ENCODE results near the gene FIBIN.
A peak's percentile ranks its signal among the peaks of the same experiment; 100 is the strongest.
"Not testable (repeated sequence)": the region's sequence is repeated elsewhere in the genome, so short reads cannot be mapped to it uniquely, and the experiment has no call there.

Gene FIBIN

GRCh38 chr11:26993965-26994457 lies at the start of gene FIBIN:
Gene FIBIN (plus strand): TSS chr11:26994112. CDS start chr11:26994527, 415 bp downstream.
- DNase-seq: no peak

GRCh38 chr11:26944866-26945664 lies 48.8 kb upstream of the FIBIN start:
- DNase-seq: no peak

GRCh38 chr11:26946257-26946716 lies 47.6 kb upstream of the FIBIN start:
- DNase-seq: no peak

DNA sequence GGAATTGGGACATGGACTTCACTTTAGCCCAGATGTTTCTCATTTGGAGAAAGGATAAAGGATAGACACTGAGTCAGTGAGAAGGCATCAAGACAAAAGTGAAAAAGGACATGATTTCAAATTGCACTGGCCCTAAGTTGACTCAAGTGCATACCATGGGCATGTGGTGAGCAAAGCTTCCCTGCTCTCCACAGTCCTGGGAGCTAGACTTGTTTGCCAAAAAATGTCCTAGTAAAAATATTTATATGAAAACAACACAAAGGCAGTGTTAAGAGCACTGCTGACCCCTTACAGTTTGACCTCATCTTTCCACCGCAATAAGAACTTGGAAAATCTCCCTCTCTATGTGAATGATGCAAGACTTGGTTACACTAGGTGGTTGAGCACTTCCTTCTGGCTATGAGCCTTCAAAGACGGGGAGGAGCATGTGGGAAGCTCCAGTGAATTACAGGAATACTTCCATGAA lies 46.5 kb upstream of the FIBIN start:
- DNase-seq: no peak

GRCh38 chr11:26947904-26948639 lies 45.8 kb upstream of the FIBIN start:
- DNase-seq: no peak

- no peak for DNase-seq
Observed at GRCh38 chr11:26948881-26949280, 45.0 kb upstream of the FIBIN start.

- no peak for DNase-seq
Observed at GRCh38 chr11:26949846-26950245, 44.1 kb upstream of the FIBIN start.

GRCh38 chr11:26950260-26950719 lies 43.6 kb upstream of the FIBIN start:
- DNase-seq: no peak

DNA sequence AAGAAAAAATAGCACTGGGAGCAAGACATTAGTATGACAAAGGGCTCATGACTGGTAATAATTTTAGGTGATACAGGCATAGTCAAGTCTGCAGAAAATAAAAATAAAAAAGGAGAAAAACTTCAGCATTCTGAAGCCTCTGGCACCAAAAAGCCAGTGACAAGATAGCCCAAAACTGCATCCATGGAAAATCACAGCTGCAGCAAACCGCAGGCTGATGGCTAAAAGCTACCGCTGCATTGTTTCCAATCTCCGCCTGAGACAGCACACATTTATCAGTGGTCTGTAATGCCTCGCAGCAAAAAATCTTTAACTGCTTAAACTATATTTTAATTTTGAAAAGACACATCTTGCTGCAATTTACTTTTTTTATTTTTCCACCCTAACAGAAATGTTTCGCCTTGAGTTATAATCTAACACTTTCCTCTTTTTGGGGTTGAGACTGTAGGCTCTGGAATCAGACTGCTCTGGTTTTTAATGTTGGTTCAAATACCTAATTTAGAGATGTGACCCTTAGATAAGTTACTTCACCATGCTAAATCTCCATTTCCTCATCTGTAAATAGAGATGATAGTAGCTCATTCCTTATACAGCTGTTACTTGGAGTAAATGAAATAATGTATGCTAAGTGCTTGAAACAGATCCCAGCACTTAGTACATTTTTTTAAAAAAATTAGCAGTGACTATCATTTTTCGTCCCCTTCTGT lies 42.0 kb upstream of the FIBIN start:
- DNase-seq: no peak

- no peak for DNase-seq
Observed at GRCh38 chr11:26953770-26954392, 40.0 kb upstream of the FIBIN start.

- DNase-seq: peak; percentile 32
Observed at GRCh38 chr11:26958005-26958701, 35.8 kb upstream of the FIBIN start.

DNA sequence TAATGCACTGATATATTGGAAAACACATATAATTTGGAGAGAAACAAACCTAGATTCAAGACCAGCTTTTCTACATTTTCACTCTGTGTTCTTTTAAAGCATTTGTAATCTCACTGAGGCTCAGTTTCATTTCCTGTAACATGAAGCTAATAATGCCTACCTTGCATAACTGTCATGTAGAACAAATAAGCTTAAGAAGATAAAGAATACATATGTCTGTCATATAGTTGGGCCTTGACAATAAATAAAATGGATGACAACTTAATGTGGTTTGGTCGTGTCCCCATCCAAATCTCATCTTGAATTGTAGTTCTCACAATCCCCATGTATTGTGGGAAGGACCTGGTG lies 35.2 kb upstream of the FIBIN start:
- no peak for DNase-seq

DNA sequence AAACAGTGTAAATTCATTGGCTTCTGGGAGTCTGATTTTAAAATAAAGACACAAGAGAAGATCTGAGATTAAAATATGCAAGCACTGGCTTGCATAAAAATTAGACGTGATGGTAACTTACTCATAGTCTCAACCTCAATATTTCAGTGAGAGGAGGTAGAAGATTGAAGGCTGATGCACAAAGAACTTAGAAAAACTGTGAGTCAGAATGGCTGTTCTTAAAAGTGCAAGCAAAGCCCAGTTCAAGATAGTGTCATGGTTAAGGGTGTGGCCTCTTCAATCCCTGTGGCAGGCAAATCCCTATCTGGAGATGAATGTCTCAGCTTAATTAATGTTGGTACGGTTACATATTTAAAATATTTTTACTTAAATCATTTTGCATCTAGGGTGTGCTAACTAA lies 33.6 kb upstream of the FIBIN start:
- no peak for DNase-seq

DNA sequence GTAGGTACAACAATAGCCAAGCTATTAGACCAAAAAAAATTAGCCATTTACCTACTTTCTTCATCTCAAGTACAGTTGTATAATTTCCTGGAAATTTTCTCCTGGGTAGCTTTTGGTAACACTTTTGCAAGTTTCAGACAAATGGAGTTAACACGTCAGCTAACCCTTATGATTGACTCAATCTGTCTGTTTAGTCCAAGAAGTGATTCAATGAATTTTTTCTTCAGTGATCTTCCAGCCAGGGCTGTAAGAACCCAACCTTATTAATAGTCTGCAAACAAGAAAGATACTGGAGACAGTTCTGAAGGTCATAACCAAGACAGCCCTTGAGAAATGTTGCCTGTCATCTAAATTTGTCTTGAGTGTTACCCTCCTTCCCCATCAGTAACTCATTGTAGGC lies 30.1 kb upstream of the FIBIN start:
- DNase-seq: no peak

DNA sequence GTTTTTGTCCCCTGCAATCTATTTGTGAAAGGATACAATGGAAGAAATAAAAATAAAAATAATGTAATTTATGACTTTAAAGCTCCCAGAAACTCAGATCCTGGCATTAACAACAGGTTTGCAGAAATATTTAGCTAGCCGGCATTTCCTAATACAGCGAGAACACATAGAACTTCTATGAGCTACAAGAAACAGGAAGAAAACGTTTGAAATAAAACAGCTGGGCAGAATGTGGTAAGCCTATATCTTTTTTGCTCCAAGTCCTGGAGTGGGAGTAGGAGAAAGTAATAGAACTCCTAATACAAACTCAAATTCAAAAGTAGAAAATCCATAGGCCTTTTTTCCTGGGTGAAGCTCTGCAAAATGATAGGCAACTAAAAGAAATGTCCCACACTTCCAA lies 29.6 kb upstream of the FIBIN start:
- no peak for DNase-seq

DNA sequence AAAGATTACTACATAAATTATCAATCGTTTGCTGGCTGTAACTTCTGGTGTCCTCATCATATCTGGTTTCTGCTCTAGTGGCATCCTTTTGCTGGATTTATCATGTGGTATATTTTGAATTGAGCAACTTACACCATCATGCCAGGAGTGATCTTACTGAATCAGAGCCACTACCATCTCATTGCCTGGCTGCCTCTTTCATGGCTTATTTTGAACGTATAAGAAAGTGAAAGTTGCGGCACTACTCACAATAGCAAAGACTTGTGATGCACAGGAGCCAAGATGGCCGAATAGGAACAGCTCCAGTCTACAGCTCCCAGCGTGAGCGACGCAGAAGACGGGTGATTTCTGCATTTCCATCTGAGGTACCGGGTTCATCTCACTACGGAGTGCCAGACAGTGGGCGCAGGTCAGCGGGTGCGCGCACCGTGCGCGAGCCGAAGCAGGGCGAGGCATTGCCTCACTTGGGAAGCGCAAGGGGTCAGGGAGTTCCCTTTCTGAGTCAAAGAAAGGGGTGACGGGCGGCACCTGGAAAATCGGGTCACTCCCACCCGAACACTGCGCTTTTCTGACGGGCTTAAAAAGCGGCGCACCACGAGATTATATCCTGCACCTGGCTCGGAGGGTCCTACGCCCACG lies 28.9 kb upstream of the FIBIN start:
- not testable (repeated sequence) for DNase-seq

GRCh38 chr11:26971961-26972360 lies 22.0 kb upstream of the FIBIN start:
- no peak for DNase-seq

- DNase-seq: no peak
Observed at GRCh38 chr11:26974069-26974783, 19.7 kb upstream of the FIBIN start.

DNA sequence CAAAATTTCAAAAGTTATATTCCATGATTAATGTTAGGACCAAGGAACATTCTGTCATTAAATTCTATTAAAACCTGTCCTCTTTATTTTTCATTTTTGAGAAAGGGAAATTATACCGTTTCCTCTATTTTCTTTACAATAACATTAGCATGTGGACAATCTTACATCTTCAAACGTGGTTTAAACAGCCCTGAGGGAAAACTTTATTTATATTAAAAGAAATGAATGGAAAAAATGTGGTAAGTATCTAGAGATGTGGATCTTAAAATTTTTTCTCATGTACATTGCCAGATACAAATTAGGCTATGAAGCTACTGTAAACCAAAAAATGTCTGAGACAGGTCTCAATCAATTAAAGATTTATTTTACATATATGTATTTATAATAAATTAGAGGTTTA lies 18.9 kb upstream of the FIBIN start:
- DNase-seq: no peak

DNA sequence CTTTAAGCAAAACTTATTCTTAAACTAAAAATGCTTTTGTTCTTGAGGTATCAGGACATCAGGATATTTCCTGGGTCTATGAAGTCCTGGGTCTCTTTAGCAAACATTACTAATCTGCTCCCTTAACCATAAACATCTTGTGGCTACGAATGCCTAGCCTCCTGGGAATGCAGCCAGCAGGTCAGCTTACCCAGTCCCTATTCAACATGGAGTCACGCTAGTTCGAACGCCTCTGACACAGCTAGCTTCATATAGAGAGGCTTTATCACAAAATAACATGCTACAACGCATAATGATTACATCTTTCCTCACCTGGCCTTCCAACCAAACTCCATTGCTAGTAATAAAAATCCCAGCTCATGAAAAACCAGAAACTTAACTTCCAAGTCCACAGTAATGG lies 17.5 kb upstream of the FIBIN start:
- peak; percentile 54 for DNase-seq

DNA sequence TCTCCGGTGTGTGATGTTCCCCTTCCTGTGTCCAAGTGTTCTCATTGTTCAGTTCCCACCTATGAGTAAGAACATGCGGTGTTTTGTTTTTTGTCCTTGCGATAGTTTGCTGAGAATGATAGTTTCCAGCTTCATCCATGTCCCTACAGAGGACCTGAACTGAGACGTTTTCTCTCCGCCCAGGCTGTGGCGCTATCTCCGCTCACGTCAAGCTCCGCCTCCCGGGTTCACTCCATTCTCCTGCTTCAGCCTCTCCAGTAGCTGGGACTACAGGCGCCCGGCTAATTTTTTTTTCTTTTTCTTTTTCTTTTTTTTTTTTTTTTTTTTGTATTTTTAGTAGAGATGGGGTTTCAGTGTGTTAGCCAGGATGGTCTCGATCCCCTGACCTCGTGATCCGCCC lies 16.7 kb upstream of the FIBIN start:
- not testable (repeated sequence) for DNase-seq
